GM18868 (cell line): ENCODE data around the gene PHACTR1.

Source experiments
- ATAC-seq: cut with Tn5 transposase; IDR thresholded peaks from one replicate; pipeline ENCODE4 v1.9.1; 2021; ENCODE audit warnings: mild to moderate bottlenecking, moderate library complexity; ENCODE audit not compliant: unreplicated experiment

PHACTR1 gene

DNA sequence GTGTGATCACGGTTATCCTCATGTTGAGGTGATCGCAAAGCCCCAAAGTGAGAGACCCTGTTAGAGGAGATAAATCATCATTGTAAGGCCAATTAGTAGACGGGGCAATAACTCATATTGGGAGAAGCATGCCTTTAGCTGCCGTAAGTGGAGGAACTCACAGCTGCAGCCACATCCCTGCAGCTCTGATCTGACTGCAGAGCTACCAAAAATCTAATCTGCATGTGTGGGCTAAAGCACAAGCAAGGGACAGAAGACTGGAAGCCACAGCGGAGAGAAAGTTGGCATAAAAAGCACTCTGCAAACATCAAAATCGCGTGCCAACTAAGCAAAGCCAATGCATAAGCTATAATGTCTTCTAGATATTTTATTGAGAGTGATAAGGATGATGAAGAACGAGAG, 532.0 kb downstream of the PHACTR1 start:
- no peak for ATAC-seq

DNA sequence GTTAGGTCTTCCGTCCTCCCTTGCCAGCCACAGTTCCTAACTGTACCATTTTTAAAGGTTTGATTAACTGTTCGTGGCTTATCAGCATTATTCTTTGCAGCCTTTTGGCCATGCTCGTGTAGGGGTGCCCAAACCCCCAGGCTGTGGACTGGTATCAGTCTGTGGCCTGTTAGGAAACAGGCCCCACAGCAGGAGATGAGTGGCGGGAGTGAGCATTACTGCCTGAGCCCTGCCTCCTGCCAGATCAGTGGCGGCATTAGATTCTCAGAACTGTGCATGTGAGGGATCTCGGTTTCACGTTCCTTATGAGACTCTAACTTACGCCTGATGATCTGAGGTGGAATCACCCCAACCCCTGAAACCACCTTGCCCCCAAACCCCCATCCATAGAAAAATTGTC, 532.4 kb downstream of the PHACTR1 start:
- ATAC-seq: no peak

DNA sequence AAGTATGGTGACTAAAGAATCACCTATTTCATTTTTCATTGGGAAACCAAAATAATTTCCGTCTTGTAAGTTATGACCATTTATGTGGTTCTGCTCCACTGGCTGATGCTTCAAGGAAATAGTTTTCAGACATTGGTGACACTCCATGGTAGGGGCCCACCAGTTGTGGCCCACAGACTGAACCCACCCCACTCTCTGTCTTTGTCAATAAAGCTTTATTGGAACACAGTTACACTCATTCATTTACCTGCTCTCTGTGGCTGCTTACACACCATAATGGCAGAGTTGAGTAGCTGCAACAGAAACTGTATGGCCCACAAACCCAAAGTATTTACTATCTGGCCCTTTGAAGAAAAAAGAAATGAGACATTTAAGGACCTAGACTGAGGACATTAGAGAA, 533.2 kb downstream of the PHACTR1 start:
- ATAC-seq: no peak

DNA sequence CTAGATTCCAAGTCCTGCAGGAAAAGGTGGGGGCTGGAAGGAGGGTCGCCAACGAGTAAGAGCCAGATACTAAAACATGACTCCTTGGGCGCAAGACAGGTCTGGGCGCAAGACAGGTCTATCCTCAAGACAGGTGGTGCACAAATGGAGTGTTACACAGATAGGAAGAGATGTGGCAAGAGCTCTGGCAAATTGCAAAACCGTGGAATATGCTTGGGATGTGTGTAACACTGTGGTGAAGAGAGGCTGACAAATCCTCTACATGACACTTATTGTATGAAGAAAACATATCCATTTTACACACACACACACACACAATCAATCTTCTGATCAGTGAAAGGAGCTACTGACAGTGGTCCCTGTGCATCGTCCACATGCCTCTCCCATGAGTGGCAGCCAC, 534.1 kb downstream of the PHACTR1 start:
- ATAC-seq: no peak

DNA sequence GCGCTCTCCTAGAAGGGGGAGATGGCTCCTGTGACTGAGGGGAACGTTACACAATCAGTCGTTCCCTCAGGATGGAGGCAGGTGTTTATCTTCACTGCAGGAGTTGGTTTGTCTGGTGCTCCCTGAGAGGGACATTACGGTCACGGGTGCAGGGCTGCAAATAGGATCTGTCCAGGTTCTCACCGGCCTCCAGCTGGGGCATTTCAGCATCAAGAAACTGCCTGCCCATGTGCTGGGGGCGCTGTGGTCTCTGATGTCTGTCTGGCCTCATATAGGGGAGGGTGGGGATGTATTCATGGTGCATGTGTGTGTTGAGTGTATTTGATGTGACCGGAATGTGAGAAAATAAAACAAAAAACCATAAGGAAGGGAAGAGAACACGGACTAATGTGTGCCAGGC, 534.7 kb downstream of the PHACTR1 start:
- ATAC-seq: no peak

DNA sequence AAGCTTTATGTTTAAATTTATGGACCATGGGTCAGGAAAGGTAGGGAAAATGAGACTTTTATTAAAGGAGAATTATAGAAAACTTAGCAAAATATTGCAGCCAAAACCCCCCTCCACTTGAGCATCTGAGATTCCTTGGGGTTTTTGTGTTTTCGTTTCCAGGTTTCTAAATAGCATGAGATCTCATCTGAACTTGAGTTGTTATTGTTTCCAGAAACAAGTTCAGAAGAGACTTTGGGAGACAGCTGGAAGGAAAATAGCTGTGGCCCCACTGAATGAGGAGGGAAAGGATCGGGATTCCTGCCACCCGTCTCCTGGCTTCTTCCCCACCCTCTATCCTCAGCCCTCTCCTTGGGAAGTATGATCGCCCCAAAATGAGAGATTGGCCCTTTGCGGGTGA, 536.2 kb downstream of the PHACTR1 start:
- no peak for ATAC-seq

DNA sequence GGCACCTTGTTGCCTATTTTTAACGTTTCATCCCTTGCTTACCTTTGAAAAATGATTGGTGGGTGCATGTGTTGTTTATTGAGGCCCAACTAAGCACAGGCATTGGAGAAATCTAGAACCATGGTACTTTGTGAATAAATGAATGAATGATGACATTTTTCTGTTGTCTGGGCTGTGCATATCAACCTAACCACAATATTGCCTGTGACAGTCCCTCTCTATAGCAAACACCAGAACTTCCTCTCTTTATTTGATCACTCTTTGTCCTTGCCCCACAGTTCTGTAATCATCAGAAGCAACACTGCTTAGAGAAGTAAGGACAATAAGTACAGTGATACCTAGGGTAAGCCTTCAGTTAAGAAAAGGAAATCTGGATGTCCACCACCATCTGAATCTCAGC, 536.7 kb downstream of the PHACTR1 start:
- no peak for ATAC-seq

DNA sequence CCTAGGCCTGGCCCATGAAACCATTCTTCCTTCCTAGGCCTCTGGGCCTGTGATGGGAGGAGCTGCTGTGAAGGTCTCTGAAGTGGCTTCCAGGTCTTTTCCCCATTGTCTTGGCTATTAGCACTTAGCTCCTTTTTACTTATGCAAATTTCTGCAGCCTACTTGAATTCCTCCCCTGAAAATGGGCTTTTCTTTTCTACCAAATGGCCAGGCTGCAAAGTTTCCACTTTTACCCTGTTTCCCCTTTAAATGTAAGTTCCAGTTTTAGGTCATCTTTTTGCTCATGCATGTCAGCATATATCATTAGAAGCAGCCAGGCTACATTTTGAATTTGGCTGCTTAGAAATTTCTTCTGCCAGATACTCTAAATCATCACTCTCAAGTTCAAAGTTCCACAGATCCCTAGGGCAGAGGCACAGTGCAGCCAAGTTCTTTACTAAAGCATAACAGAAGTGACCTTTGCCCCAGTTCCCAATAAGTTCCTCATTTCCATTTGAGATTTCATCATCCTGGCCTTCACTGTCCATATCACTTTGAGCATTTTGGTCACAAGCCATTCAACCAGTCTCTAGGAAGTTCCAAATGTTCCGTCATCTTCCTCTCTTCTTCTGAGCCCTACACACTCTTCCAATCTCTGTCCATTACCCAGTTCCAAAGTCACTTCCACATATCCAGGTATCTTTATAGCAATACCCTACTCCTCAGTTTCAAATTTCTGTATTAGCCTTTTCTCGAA, 539.9 kb downstream of the PHACTR1 start:
- no peak for ATAC-seq

DNA sequence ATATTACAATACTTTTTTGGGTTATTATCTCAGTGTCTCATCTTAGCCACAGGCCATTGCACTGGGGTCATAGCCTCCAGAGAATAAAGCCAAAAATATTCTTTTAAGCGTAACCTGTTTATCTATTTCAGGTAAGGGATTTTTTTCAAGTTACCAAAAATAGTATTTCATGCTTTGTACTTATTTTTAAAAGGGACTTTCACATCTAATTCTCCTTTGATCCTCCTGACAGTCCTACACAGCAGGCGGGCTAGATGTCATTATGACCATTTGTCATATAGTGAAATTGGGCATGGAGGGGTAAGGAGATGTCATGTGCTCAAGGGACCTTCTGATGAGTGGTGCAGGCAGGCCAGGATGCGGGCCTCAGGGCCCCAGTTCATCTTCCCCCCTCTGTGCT, 542.8 kb downstream of the PHACTR1 start:
- ATAC-seq: peak; percentile 67

DNA sequence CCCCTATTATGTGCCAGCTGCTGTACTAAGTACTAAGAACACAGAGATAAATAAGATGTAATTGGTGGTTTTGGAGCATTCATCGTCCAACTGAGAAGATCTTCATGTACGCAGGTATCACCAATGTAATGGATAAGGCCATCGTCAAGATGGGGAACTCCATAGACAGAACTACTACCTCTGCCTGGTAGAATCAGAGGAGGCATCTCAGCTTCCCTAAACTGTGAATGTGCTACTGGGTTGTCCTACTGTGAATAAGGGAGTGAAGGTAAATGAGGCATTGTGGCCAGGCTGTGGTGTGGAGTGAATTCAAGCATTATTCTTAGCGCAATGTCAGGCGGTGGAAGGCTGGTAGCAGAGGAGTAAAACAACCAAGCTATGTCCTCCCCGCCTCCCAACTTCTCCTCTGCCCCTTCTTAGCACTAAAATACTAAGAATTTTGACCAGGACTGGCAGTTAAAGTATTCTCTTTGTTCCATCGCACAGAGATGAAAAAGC, 543.6 kb downstream of the PHACTR1 start:
- no peak for ATAC-seq

DNA sequence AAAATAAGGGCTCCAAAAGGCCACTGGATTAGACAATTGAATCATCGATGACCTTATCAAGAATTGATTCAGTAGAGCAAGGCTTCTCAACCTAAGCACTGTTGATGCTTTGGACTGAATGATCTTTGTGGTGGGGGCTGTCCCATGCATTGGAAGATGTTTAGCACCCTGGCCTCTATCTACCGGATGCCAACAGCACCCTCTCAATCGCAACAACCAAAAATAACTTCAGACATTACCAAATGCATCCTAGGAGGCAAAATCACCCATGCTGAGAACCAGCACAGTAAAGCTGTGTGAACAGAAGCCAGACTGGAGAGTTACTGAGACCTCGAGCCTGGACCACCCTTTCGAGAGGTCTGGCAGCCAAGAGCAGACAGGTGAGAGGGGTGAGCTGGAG, 544.3 kb downstream of the PHACTR1 start:
- ATAC-seq: peak; percentile 23

DNA sequence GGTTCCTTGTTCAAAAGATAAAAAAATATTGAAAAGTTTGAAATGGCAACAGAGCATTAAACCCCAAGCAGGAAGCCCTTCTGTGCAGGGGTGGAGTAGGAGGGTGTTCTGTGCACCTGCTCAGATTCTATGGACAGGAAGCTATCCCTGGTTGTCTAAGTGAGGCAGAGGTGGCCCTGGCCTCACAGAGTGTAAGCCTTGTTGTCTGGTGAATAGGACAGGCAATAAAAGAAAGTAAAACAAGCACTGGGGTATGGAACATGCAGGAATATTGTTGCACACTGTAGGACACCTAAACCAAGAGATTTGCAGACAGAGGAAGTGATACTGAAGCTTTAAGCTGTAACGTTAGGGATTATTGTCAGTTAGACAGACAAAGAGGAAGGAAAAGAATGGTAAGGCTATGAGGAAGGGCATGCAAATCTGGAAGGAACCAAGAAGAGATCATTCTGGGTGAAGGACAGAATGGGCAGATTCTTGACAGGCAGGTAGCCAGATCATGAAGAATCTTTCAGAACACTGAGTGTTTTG, 545.0 kb downstream of the PHACTR1 start:
- ATAC-seq: peak; percentile 51

DNA sequence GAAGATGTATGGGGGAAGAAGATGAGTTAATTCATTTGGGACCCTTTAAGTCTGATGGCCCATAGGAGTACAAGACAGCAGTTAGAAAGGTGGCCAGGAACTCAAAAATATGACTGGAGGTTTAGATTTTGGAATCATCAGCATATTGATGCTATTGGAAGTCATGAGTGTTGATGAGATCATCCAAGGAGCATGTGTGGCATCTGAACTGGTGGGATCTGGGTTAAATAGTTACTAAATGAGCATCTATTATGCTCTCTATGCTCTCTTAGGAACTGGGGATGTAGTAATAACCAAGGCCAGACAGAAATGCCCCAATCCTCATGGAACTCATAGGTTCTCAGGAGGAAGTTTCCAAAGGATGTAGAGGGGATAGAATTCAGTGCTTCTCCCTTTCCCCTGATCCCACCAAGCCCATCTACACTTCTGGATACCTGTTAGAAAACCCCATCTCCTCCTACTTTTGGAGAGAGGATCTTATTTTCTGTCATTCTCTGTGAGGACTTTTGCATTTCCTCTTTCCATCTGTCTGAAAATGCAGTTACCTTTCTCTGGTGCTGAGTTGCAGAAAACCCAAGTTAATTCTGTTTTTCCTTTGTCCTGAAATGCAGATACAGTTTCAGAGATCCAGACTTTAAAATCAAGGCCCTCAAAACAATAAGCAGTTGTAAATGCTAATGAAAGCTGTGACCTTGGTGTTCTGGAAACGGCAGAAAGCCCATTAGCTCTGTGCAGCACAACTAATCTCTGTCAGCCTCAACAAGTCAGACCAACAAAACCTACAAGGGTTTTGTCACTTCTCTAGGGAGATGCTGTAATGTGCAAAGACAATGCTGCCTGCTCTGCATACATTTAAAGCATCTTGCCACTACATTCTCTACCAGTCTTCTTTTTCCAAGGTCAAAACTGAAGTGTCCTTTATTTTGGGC, 546.0 kb downstream of the PHACTR1 start:
- ATAC-seq: no peak

DNA sequence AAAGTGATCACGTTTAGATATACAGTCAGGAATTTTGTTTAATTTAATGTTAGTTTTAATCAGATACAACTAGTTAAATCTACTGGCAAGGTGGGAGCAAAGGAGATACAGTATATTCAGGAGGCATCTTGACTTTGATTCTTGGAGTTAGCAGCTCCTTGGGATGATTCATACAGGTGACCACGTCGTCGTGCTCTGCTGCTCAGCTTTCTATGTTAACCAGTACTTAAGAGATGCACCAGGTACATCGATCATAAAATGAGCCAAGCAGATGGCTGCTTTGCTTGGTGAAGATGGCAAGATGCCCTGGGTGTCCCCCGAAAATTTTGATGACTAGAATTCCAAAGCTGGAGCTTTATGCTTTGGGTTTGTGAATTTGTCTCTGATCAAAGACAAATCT, 547.1 kb downstream of the PHACTR1 start:
- no peak for ATAC-seq

DNA sequence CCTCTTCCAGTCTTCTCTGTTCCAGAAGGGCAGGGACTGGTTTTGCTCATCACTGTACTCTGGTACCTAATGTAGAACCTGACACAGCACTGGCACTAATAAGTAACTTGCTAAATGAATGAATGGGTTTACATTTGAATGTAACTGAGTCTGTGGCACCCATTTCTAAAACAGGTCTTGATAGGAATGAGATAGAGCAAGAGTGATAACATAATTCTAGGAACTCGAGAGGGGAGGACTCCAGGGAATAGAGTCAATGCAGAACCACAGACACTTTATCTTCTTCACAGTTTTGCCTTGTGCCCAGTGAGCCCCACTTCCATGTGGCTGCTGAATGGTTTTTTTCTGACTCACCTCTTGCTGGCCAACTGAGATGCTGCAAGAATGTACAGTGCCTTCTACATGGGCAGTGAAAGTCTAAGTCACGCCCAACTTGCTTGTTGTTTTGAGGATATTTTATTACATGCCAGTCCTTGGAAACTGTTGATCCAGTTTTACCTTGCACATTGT, 550.6 kb downstream of the PHACTR1 start:
- no peak for ATAC-seq

DNA sequence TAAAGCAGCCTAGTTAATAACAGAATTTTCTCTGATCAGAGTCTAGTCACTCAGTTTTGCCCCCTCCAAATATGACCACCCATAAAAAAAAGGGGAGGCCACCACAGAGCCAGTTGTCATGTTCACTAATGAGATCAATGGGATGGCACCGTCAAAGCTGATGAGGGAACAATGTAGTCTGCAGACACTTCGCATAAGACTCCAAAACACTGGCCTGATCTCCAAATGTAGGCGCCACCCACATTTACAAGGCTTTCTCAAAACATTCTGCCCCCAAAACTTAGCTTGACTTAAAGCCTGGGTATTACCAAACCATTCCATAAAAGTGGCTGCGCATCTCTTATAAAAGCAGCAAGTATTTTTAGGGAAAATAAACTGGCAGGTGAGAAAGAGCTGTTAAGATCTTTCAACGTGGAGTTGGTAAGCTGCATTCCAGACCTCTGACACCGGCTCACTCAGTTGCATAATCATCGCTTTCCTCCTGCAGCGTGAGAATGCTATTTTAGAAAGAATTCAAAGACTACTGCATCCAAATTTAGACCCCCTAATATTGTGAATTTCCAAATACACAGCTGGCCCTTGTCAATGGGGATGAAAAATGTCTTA, 552.4 kb downstream of the PHACTR1 start:
- no peak for ATAC-seq

DNA sequence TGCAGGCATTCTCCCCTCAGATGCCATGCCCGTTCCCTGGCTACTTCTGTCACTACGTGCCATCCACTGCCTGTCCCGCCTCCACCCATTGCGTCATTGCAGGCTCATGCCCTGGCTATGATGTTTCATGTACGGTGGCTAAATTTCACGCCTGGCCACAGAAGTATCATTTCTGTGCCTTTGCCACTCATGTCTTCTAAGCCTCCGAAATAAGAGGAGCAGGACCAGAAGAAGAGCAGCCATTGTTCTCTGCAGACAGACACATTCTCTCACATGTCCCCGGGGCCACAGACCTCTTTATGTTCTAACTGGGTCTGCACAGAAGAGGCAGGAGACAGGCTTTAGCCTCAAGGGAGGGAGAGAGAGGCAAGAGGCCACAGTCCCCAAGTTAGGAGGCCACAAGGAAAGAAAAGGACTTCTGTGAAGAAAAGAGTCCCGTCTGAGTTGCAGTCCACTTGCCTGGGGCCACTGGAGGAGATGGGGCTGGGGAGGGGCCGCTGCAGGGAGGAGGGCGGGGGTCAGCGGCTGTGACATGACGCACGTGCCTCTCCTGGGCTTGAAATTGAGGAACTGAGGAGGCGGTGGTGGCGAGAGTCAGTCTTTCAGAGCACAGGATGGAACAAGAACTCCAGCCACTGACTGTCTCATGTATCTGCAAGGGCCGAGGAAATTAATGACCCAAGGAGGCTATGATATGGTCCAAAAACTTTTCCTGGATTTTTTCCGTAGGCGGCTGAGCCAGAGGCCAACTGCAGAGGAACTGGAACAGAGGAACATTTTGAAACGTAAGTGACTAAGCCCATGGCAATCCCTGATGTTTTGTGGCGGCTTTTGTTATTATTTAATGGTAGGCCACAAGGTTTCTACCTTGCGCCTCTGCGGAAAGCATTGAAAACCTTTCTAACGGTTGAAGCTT, 555.8 kb downstream of the PHACTR1 start:
- peak; percentile 67 for ATAC-seq

DNA sequence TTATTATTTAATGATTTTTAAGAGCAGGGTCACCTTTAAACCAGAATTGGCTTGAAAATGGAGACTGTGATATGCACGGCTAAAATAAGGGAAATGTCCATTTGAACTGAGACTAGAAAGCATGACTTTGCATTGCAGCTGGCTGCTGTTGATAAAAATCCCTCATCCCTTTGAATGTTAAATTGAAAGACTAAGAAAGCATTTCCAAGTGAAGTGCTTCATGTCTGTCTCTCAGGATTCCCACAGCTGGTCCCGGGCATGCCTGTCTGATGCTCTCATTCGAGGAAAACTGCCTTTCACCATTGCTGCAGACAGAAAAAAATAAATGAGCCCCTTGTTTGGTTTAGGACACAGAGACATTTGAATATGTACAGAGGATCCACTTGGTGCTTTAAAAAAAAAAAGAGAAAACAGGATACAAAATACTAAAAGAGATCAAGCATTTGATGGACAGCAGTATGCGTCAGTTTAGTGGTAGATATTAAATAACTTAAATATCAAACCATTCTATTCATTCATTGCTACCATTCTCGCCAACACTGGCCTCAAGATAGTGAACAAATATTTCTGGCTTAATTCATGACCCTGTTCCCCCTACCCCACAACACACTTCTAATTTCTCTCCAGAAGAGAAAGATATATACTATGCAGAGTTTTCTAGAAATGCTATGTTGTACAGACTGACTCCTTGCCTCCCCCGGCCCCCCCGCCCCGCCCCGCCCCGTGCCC, 556.8 kb downstream of the PHACTR1 start:
- ATAC-seq: no peak

DNA sequence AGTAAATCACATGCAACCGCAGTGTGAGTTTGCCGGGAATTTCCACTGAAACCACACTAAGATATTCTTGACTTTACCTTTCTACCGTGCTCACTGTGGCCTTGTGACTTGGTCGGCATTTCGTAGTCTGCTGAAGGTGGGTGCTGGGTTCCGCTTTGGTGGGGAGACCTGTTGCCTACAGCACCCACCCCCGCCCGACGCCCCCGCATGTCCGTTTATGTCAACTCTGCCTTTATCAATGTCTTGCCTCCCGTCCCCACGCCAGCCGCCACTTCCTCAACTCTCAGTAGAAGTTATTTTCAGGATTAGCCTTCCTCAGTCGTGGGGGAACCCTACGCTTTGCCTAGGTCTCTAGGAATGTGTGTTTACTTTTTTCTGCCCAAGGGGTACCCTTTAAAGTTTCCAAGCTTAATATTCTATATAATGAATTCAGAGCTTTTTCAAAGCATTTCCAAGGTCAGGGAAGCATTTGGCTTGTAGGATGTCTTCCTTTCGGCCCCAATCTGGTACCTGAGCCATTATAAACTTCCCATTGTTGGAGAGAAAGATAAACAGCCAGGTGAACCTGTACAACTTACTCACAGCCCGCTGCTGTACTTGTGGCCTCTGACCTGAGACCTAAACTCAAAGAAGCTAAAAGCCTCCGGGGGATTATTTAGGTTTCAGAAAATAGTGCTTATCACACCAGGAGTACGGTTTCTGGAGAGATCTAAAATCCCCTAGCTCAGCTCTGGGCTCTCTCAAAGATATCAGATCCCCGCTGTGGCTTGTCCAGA, 557.6 kb downstream of the PHACTR1 start:
- peak; percentile 55 for ATAC-seq
